GM18907 (cell line): ENCODE data around the gene ZNF35.

Experiments
- ATAC-seq: cut with Tn5 transposase; IDR thresholded peaks from one replicate; pipeline ENCODE4 v1.9.1; 2021; ENCODE audit warnings: mild to moderate bottlenecking, moderate library complexity; ENCODE audit not compliant: unreplicated experiment

Gene ZNF35

DNA sequence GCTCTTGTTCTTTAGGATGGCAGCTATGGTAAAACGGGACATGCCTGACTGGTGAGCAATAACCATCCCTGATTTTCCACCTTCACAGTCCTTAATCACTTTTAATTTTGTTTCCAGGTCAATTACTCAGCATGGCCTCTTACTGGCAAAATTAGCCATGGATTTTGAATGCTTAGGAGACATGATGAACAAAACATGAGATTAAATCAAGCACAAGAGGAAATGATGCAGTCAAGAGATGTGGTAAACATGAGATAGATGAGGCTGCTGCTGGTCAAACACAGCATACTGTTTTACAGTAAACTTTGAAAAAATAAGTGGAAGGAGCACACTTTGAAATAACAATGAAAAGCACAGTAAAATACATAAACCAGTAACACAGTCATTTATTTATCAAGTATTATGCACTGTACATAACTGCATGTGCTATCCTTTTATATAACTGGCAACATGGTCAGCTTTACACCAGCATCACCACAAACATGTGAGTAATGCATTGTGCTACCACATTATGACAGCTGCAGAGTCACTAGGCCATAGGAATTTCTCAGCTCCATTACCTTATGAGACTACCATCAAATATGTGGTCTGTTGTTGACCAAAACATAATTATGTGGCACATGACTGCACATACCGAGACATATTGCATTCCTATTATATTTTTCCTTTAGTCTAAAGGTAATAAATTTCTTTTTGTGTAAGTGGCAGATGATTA, 33.8 kb downstream of the ZNF35 start:
- no peak for ATAC-seq

DNA sequence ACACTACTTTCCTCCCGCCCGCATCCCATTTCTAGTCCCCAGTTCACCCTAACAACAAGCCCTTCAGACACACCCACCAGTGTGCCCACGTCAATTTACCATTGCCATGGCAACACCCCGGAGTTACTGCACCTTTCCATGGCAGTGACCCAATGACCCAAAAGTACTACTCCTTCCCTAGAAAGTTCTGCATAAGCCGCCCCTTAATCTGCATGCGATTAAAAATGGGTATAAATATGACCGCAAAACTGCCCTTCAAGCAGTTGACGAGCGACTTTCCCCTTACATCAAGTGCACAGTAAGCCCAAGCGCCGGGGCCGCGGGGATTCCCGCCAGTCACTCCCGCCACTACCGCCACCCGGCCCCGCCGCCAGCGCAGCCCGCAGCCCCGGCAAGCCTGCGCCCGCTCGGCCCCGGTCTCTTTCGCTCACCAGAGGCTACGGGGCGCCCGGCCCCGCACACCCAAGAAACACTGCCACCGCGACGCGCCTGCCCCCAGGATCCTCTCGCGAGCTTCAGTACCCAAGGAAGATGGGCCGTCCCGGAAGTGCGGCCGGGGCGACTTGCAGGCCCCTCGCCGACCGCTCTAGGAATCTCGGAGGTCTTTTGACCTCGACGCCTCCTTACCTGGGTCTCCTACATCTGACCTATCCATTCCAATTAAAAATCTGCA, 36.7 kb downstream of the ZNF35 start:
- ATAC-seq = peak; percentile 83

DNA sequence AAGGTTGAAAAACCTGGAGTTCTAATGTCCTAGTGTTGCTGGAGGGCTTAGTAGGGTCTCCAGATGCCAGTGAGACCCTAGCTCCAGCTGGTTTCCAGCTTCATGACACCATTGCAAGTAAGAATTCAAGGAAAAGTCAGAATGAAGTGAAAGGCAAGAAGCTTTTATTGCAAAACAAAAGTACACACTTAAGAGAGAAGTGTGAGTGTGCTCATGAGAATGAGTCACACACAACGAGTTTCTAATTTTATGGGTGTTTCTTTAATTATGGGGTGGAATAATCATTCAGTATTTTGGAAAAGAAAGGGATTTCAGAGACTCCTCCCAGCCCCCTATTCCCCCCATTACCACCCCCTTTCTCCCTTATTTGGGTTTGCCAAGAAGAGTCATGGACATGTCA, 39.4 kb downstream of the ZNF35 start:
- ATAC-seq = no peak
